GM12872 (cell line): ENCODE data around the gene CDK2AP2.

ENCODE experiments used
- TF ChIP-seq, protein P1 (sequence below): IDR thresholded peaks from 3 replicates; pipeline ENCODE4 v1.5.1; 2011; ENCODE audit warnings: low read depth, mild to moderate bottlenecking, low read length, moderate library complexity; ENCODE audit not compliant: insufficient read depth

Gene CDK2AP2

DNA sequence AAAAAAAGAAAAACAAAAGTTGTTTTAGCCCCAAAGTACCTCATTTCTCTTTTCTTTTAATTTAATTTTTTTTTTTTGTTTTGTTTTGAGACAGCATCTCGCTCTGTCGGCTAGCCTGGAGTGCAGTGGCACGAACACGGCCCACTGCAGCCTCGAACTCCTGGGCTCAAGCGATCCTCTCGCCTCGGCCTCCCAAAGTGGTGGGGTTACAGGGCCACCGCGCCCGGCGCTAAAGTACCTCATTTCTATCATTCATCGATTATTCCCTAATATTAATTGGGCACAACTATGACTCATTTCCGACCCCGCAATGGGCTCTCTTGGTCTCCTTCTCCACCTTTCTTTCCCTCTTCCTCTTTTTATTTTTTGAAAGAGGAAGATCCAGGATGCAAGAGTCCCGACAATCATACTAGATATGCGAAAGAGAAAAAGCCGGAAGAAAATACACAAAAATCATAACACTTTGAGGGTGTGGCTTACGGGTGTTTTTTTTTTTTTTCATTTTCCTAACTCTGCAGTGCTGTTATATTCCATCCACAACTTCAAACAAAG lies 25.6 kb downstream of the CDK2AP2 start:
- TF ChIP-seq, protein P1, sequence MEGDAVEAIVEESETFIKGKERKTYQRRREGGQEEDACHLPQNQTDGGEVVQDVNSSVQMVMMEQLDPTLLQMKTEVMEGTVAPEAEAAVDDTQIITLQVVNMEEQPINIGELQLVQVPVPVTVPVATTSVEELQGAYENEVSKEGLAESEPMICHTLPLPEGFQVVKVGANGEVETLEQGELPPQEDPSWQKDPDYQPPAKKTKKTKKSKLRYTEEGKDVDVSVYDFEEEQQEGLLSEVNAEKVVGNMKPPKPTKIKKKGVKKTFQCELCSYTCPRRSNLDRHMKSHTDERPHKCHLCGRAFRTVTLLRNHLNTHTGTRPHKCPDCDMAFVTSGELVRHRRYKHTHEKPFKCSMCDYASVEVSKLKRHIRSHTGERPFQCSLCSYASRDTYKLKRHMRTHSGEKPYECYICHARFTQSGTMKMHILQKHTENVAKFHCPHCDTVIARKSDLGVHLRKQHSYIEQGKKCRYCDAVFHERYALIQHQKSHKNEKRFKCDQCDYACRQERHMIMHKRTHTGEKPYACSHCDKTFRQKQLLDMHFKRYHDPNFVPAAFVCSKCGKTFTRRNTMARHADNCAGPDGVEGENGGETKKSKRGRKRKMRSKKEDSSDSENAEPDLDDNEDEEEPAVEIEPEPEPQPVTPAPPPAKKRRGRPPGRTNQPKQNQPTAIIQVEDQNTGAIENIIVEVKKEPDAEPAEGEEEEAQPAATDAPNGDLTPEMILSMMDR = no peak

DNA sequence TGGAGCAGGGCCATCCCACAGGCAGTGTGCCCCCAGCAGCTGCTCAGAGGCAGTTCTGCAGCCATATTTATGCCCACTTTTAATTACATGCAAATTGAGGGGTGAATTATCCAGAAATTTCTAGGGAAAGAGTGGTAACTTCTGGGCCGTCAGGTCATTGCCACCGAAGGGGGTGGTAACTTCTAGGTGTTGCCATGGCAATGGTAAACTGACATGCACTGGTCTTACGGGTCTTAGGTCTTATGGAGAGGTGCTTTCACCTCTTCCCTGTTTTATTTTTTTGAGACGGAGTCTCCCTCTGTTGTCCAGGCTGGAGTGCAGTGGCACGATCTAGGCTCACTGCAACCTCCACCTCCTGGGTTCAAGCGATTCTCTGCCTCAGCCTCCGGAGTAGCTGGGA lies 35.1 kb downstream of the CDK2AP2 start:
- TF ChIP-seq, protein P1 = no peak

DNA sequence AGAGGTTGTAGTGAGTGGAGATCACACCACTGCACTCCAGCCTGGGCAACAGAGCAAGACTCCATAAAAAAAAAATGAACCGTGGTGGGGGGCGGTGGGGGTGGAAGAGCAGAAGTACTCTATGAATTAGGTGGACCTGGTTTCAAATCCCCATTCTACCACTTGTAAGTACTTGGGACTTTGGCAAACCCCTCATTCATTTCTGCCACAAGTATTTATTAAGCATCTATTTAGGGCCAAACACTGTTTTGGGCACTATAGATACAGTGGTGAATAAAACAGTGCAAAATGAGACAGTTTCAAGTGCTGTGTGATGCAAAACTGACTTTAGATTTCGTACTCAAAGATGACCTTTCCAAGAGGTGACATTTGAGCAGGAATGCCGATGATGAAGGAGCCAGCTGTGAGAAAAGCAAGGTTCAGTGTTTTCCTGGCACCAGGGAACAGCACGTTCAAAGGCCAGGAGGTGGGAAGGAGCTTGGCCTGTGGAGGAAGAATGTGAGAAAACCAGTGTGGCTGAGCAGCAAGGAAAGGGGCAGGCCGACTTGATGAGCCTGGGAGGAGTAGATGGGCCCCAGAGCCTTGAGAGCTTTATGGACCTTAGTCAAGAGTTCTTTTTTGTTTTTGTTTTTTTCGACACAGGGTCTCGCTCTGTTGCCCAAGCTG lies 37.5 kb downstream of the CDK2AP2 start:
- TF ChIP-seq, protein P1 = no peak

DNA sequence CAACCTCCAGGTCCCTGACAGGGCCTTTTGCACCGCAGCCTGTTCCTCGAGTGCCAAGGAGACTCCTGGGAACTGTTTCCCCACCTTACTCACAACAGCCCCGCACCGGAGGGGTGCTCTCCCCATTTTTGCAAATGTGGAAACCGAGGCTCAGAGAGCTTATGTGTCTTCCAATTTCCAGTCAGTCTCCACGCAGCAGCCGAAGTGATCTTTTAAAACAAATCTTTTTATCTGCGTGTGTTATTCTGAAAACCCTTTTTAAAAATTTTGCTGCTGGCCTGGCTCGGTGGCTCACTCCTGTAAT lies 38.5 kb downstream of the CDK2AP2 start:
- TF ChIP-seq, protein P1 = no peak

DNA sequence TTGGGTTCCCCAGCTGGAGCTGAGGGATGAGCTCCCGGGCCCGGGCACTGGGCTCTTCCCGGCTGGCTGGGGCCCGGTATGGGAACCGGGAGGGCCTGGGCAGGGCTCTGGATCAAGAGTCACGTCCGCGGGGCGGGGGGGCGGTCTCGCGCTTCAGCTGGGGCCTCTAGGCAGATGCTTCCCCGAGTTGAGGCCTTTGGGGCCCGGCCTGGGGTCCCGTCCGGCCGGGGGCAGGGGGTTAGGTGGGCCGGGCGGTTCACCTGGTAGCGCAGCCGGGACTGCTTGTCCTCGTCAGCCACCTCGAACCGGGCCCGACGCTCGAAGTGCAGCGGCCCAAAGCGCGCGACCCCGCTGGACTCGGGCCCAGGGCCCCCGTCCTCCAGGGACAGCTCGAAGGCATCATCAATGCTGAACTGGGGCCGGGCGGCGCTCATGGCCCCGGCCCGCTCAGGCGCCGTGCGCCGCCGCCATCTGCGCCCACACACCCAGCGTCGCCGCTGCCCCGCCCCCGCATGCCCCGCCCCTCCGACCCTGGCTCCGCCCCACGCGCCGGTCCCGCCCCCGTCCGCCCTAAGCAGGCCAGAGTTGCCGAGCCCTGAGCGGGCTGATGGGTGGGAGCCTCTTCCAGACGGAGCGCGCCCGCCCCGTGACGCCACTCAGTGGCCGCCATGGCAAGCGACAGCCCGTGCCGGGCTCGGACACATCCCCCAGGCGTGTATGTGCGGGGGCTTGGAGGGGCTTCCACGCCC lies 39.0 kb downstream of the CDK2AP2 start, which contains the start of gene TMEM134:
TMEM134 (minus strand) TSS at position 493 of the 749 bp plus-strand sequence; CDS start at position 434, 59 bp downstream.
- TF ChIP-seq, protein P1 = peak; percentile 65

DNA sequence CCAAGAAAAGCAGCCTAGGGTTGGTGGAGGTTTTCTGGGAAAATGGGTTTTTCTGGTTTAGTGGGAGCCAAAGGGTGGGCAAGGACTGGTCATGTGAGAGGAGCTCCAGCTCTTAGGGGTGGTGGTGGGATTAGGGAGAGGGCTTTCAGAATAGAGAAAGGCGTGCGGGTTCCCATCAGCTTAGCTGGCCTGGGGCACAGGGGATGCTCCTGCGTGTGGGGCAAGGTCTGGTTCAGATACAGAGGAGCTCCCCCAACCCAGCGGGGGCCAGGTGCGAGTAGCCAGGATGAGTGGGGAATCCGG lies 39.6 kb downstream of the CDK2AP2 start:
- TF ChIP-seq, protein P1 = no peak

DNA sequence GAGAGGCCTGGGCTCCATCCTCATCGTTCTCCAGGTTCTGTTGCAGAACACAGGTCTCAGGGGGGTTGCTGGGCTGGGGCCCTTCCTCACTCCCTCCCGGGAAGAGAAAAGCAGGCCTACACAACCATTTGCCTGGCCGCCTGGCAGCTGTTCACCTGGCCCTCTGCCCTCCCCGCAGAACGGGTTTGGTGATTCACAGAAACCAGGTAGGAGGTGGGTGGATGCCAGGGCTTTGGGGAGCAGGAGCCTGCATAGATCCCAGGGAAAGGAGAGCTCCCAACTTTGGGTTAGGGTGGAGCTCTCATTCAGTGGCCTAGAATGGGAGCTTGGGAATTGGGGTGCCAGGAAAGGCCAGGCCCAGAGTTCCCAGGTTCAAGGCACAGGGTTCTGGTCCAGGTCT lies 39.9 kb downstream of the CDK2AP2 start:
- TF ChIP-seq, protein P1 = no peak
